PFSK-1 (cell line): ENCODE results near the gene AIFM3.

Experiments
- FOXP2 ChIP-seq: optimal IDR thresholded peaks from 2 replicates; pipeline ENCODE3; 2011; ENCODE audit warnings: borderline replicate concordance, control low read depth, inconsistent platforms; ENCODE audit not compliant: insufficient read depth; ENCODE audit errors: extremely low read length, extremely low read depth
- POLR2AphosphoS5 ChIP-seq: IDR thresholded peaks from 2 replicates; pipeline ENCODE4 v1.6.1; 2012; ENCODE audit warnings: low read depth, mild to moderate bottlenecking, control low read depth, low read length, moderate library complexity
- SIN3A ChIP-seq: IDR thresholded peaks from 2 replicates; pipeline ENCODE4 v1.6.1; 2012; ENCODE audit warnings: mild to moderate bottlenecking, low read length, moderate library complexity, borderline replicate concordance; ENCODE audit not compliant: insufficient read depth
- TAF1 ChIP-seq: IDR thresholded peaks from 2 replicates; pipeline ENCODE4 v1.6.1; 2012; ENCODE audit warnings: low read length, control low read depth, borderline replicate concordance; ENCODE audit not compliant: insufficient read depth
- TF ChIP-seq, protein P1 (sequence below), 2 experiments: IDR thresholded peaks; 2 replicates each; pipeline versions ENCODE4 v1.6.1 to v1.8.0; 2011 to 2012; ENCODE audit warnings: low read depth in 2 of 2, low read length in 2 of 2, control low read depth in 1 of 2, inconsistent platforms in 1 of 2, mild to moderate bottlenecking in 1 of 2, moderate library complexity in 1 of 2; ENCODE audit not compliant: insufficient read depth in 1 of 2

DNA sequence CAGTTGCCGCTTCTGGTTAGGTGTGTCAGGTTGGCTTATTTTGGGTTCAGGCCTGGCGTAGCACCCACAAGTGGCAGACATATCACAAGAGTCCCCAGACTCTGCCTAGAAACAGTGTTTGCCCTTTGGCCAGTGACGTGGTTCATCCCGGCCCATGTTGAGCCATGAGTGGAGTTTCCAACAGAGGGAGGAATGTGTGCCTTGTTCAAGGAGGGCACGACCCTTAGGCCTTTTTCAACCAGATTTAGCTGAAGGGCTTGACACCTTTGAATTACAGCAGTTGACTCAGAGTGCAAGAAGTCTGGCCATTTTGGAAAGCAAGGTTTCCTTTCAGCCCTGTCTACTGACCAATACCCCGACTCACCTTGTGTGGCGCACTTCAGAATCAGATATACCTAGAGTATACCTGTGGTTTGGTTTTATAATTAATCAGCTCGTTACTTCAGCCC, 15.1 kb upstream of the AIFM3 start:
- TF ChIP-seq TAF1, result no peak
- TF ChIP-seq, protein P1, sequence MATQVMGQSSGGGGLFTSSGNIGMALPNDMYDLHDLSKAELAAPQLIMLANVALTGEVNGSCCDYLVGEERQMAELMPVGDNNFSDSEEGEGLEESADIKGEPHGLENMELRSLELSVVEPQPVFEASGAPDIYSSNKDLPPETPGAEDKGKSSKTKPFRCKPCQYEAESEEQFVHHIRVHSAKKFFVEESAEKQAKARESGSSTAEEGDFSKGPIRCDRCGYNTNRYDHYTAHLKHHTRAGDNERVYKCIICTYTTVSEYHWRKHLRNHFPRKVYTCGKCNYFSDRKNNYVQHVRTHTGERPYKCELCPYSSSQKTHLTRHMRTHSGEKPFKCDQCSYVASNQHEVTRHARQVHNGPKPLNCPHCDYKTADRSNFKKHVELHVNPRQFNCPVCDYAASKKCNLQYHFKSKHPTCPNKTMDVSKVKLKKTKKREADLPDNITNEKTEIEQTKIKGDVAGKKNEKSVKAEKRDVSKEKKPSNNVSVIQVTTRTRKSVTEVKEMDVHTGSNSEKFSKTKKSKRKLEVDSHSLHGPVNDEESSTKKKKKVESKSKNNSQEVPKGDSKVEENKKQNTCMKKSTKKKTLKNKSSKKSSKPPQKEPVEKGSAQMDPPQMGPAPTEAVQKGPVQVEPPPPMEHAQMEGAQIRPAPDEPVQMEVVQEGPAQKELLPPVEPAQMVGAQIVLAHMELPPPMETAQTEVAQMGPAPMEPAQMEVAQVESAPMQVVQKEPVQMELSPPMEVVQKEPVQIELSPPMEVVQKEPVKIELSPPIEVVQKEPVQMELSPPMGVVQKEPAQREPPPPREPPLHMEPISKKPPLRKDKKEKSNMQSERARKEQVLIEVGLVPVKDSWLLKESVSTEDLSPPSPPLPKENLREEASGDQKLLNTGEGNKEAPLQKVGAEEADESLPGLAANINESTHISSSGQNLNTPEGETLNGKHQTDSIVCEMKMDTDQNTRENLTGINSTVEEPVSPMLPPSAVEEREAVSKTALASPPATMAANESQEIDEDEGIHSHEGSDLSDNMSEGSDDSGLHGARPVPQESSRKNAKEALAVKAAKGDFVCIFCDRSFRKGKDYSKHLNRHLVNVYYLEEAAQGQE (IDR thresholded peaks at IDR 0.05; ENCODE audit: insufficient read depth in 1 of 2, low read depth in 2 of 2, low read length in 2 of 2), result no peak
- no peak for TF ChIP-seq POLR2AphosphoS5
- TF ChIP-seq FOXP2, result no peak
- no peak for TF ChIP-seq SIN3A
